K562 (cell line): Measurements from ENCODE around the gene SMC5. TPM values are rescaled to one million over a fixed set of nuclear protein-coding genes. Genes with fewer than 3 reads are reported as not detected.

Experiments used
- GTF2A2 ChIP-seq: IDR thresholded peaks from 2 replicates; pipeline ENCODE4 v1.6.1; 2016; ENCODE audit warnings: mild to moderate bottlenecking, missing genetic modification characterization, missing compliant biosample characterization
- KDM5B ChIP-seq: fragments of 200-600 bp; sonication (generic); IDR thresholded peaks from 2 replicates; pipeline ENCODE4 v1.6.1; 2012; ENCODE audit warnings: low read depth, mild to moderate bottlenecking, moderate library complexity, low read length, control low read depth, inconsistent platforms; ENCODE audit not compliant: insufficient replicate concordance
- POLR2AphosphoS2 ChIP-seq: IDR thresholded peaks from 2 replicates; pipeline ENCODE4 v1.6.1; 2012; ENCODE audit warnings: low read length, improper control_type of control experiment
- TCF15 ChIP-seq: fragments of 250-450 bp; sonication (Bioruptor Pico); IDR thresholded peaks from 2 replicates; pipeline ENCODE4 v1.8.0; 2022; ENCODE audit warnings: moderate library complexity, mild to moderate bottlenecking, inconsistent platforms
- ZNF449 ChIP-seq: fragments of 250-450 bp; sonication (Bioruptor Pico); IDR thresholded peaks from 2 replicates; pipeline ENCODE4 v1.8.0; 2022; ENCODE audit warnings: moderate library complexity, mild to moderate bottlenecking, inconsistent platforms
- ZNF830 ChIP-seq: fragments of 250-450 bp; sonication (Bioruptor Pico); IDR thresholded peaks from 2 replicates; pipeline ENCODE4 v1.5.0; 2021; ENCODE audit warnings: mild to moderate bottlenecking
- polyA plus RNA-seq, 8 experiments: library from polyadenylated mRNA; depleted of rRNA in 4 of 8; stranded (reverse) in 5 of 8; unstranded in 3 of 8; fragments of >200 nt; fragmentation: Nextera tagmentation in 2 of 8; fragmentation: Illumina TruSeq in 1 of 8; extraction: Ambion mirVana in 2 of 8; extraction: Trizol in 1 of 8; gene quantifications; 2 replicates each; pipeline versions ENCODE4 v1.2.1 to v1.2.3, GENCODE V29; 2011 to 2014; ENCODE audit warnings: inconsistent platforms in 1 of 8, missing spikeins in 1 of 8
- total RNA-seq, 7 experiments: library from RNA; depleted of rRNA in 6 of 7; stranded (reverse); fragments of >200 nt in 6 of 7; fragmentation: Illumina TruSeq in 2 of 7; extraction: Trizol in 2 of 7; gene quantifications; 2 replicates each; pipeline versions ENCODE4 v1.2.1 to v1.2.3, GENCODE V29; 2011 to 2021; ENCODE audit warnings: low replicate concordance in 1 of 7
- TF ChIP-seq, protein P1 (sequence below): fragments of 450-650 bp; IDR thresholded peaks from 2 replicates; pipeline ENCODE4 v1.6.1; 2016; ENCODE audit warnings: mild to moderate bottlenecking, moderate library complexity
- TF ChIP-seq, protein P2 (sequence below): fragments of 450-650 bp; formaldehyde crosslinking; IDR thresholded peaks from 2 replicates; pipeline ENCODE4 v1.4.0; 2022; ENCODE audit warnings: missing genetic modification characterization

Gene SMC5
- total and polyA plus RNA-seq, 9 of the 15 experiments (the other 6 are each of a cell fraction or from before 2014, with no cell fraction given): 3.5 to 43.2 (median 21.4) TPM

- TF ChIP-seq, protein P1, sequence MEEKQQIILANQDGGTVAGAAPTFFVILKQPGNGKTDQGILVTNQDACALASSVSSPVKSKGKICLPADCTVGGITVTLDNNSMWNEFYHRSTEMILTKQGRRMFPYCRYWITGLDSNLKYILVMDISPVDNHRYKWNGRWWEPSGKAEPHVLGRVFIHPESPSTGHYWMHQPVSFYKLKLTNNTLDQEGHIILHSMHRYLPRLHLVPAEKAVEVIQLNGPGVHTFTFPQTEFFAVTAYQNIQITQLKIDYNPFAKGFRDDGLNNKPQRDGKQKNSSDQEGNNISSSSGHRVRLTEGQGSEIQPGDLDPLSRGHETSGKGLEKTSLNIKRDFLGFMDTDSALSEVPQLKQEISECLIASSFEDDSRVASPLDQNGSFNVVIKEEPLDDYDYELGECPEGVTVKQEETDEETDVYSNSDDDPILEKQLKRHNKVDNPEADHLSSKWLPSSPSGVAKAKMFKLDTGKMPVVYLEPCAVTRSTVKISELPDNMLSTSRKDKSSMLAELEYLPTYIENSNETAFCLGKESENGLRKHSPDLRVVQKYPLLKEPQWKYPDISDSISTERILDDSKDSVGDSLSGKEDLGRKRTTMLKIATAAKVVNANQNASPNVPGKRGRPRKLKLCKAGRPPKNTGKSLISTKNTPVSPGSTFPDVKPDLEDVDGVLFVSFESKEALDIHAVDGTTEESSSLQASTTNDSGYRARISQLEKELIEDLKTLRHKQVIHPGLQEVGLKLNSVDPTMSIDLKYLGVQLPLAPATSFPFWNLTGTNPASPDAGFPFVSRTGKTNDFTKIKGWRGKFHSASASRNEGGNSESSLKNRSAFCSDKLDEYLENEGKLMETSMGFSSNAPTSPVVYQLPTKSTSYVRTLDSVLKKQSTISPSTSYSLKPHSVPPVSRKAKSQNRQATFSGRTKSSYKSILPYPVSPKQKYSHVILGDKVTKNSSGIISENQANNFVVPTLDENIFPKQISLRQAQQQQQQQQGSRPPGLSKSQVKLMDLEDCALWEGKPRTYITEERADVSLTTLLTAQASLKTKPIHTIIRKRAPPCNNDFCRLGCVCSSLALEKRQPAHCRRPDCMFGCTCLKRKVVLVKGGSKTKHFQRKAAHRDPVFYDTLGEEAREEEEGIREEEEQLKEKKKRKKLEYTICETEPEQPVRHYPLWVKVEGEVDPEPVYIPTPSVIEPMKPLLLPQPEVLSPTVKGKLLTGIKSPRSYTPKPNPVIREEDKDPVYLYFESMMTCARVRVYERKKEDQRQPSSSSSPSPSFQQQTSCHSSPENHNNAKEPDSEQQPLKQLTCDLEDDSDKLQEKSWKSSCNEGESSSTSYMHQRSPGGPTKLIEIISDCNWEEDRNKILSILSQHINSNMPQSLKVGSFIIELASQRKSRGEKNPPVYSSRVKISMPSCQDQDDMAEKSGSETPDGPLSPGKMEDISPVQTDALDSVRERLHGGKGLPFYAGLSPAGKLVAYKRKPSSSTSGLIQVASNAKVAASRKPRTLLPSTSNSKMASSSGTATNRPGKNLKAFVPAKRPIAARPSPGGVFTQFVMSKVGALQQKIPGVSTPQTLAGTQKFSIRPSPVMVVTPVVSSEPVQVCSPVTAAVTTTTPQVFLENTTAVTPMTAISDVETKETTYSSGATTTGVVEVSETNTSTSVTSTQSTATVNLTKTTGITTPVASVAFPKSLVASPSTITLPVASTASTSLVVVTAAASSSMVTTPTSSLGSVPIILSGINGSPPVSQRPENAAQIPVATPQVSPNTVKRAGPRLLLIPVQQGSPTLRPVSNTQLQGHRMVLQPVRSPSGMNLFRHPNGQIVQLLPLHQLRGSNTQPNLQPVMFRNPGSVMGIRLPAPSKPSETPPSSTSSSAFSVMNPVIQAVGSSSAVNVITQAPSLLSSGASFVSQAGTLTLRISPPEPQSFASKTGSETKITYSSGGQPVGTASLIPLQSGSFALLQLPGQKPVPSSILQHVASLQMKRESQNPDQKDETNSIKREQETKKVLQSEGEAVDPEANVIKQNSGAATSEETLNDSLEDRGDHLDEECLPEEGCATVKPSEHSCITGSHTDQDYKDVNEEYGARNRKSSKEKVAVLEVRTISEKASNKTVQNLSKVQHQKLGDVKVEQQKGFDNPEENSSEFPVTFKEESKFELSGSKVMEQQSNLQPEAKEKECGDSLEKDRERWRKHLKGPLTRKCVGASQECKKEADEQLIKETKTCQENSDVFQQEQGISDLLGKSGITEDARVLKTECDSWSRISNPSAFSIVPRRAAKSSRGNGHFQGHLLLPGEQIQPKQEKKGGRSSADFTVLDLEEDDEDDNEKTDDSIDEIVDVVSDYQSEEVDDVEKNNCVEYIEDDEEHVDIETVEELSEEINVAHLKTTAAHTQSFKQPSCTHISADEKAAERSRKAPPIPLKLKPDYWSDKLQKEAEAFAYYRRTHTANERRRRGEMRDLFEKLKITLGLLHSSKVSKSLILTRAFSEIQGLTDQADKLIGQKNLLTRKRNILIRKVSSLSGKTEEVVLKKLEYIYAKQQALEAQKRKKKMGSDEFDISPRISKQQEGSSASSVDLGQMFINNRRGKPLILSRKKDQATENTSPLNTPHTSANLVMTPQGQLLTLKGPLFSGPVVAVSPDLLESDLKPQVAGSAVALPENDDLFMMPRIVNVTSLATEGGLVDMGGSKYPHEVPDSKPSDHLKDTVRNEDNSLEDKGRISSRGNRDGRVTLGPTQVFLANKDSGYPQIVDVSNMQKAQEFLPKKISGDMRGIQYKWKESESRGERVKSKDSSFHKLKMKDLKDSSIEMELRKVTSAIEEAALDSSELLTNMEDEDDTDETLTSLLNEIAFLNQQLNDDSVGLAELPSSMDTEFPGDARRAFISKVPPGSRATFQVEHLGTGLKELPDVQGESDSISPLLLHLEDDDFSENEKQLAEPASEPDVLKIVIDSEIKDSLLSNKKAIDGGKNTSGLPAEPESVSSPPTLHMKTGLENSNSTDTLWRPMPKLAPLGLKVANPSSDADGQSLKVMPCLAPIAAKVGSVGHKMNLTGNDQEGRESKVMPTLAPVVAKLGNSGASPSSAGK: no peak
- TF ChIP-seq ZNF449 (CRISPR knock-in tag) (no peak), GTF2A2 (tag) (no peak), POLR2AphosphoS2 (no peak), TCF15 (CRISPR knock-in tag) (no peak), KDM5B (no peak), ZNF830 (no peak)
- TF ChIP-seq, protein P2, sequence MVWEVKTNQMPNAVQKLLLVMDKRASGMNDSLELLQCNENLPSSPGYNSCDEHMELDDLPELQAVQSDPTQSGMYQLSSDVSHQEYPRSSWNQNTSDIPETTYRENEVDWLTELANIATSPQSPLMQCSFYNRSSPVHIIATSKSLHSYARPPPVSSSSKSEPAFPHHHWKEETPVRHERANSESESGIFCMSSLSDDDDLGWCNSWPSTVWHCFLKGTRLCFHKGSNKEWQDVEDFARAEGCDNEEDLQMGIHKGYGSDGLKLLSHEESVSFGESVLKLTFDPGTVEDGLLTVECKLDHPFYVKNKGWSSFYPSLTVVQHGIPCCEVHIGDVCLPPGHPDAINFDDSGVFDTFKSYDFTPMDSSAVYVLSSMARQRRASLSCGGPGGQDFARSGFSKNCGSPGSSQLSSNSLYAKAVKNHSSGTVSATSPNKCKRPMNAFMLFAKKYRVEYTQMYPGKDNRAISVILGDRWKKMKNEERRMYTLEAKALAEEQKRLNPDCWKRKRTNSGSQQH (CRISPR knock-in tag): no peak
- TF ChIP-seq, all 486 proteins: peak for 0
These were observed 29.8 kb upstream of the SMC5 start (continued) for GRCh38 chr9:70229026-70229425.
